Measurements from ENCODE around the gene POMGNT2.

The POMGNT2 gene

GRCh38 chr3:43043071-43043766, 62.7 kb downstream of the POMGNT2 start:
- DNase-seq, result no peak

GRCh38 chr3:43041517-43041916, 64.4 kb downstream of the POMGNT2 start:
- no peak for DNase-seq

GRCh38 chr3:43038010-43038409, 67.9 kb downstream of the POMGNT2 start:
- DNase-seq, result no peak

GRCh38 chr3:43036621-43037423, 69.1 kb downstream of the POMGNT2 start:
- no peak for DNase-seq

GRCh38 chr3:43035801-43036365, 70.0 kb downstream of the POMGNT2 start:
- no peak for DNase-seq

- no peak for DNase-seq
Observed at GRCh38 chr3:43034911-43035310, 71.0 kb downstream of the POMGNT2 start.

GRCh38 chr3:43034200-43034599, 71.7 kb downstream of the POMGNT2 start:
- DNase-seq, result no peak

GRCh38 chr3:43032646-43033628, 72.9 kb downstream of the POMGNT2 start:
- DNase-seq, result no peak

GRCh38 chr3:43031889-43032545, 73.9 kb downstream of the POMGNT2 start:
- DNase-seq, result no peak

GRCh38 chr3:43031485-43031884, 74.4 kb downstream of the POMGNT2 start:
- DNase-seq, result no peak

- no peak for DNase-seq
Observed at GRCh38 chr3:43030162-43030935, 75.5 kb downstream of the POMGNT2 start.
